ENCODE results near the gene PARD6G.

GRCh38 chr18:80158365-80158764 lies 88.9 kb downstream of the PARD6G start:
- TF ChIP-seq CTCF (IDR thresholded peaks at IDR 0.05): no peak
- TF ChIP-seq POLR2A (IDR thresholded peaks at IDR 0.05): no peak
- no peak for TF ChIP-seq EP300 (IDR thresholded peaks at IDR 0.05)
- TF ChIP-seq POLR2AphosphoS5 (IDR thresholded peaks at IDR 0.05): no peak

All from sigmoid colon (tissue), 4 donors.